RWPE1 (cell line): ENCODE data around the gene BRD3.

ENCODE experiments used
- CTCF ChIA-PET: fragments of 350-600 bp; sonication (Branson Sonifier 250); formaldehyde crosslinking; extraction: SDS; loops from one replicate; lab custom pipeline; 2021; lab: Yijun Ruan, JAX
- POLR2A ChIA-PET: fragments of 400-600 bp; formaldehyde crosslinking; extraction: SDS; loops from one replicate; lab custom pipeline; 2020; ENCODE audit warnings: antibody characterized with exemption; ENCODE audit not compliant: low non-redundant PET; lab: Yijun Ruan, JAX
- DNase-seq: peaks from one replicate; pipeline ENCODE4 v3.0.0; 2012; ENCODE audit warnings: low spot score
- H3K27ac ChIP-seq: fragments of 450-650 bp; 2 replicates; pipeline ENCODE4 v1.5.1; 2017
- CTCF ChIP-seq: fragments of 450-650 bp; conservative IDR thresholded peaks from 2 replicates; pipeline ENCODE4 v1.5.1; 2017; ENCODE audit warnings: low read depth, mild to moderate bottlenecking

Gene BRD3

GRCh38 chr9:134033516-134034214, 34.2 kb downstream of the BRD3 start:
- ChIA-PET POLR2A (no interaction called here), CTCF (interaction anchor here (0.6 kb wide), 1 partner anchor 251 kb away, joined by 8 read pairs; no protein-coding TSS in a partner anchor)
- no peak for DNase-seq
- peak overlapping the region; percentile 3 for H3K27ac ChIP-seq
- no peak for TF ChIP-seq CTCF

GRCh38 chr9:134032456-134033222, 35.2 kb downstream of the BRD3 start:
- TF ChIP-seq CTCF = no peak
- no peak overlapping the region for H3K27ac ChIP-seq
- ChIA-PET CTCF (interaction anchor here (0.6 to 0.8 kb wide), 3 partner anchors 29 to 250 kb away, joined by 3 to 8 read pairs (median 4); no protein-coding TSS in a partner anchor), POLR2A (no interaction called here)
- DNase-seq = no peak

- CTCF ChIA-PET = no interaction called here
- DNase-seq = no peak
- POLR2A ChIA-PET = no interaction called here
- no peak for TF ChIP-seq CTCF
- peak overlapping the region; percentile 20 for H3K27ac ChIP-seq
Observed at GRCh38 chr9:134031783-134032182, 36.0 kb downstream of the BRD3 start.

- POLR2A ChIA-PET = no interaction called here
- DNase-seq = no peak
- H3K27ac ChIP-seq = peak overlapping the region; percentile 6; the same call in 1 of the 2 replicates
- TF ChIP-seq CTCF = no peak
- CTCF ChIA-PET = no interaction called here
Observed at GRCh38 chr9:134030821-134031470, 36.9 kb downstream of the BRD3 start.

- no peak for TF ChIP-seq CTCF
- CTCF ChIA-PET = interaction anchor here (1.5 kb wide), 1 partner anchor 36 kb away, joined by 3 read pairs; no protein-coding TSS in a partner anchor
- H3K27ac ChIP-seq = peak overlapping the region; percentile 88
- DNase-seq = no peak
- POLR2A ChIA-PET = interaction anchor here (0.9 kb wide), 1 partner anchor 36 kb away, joined by 3 read pairs; no protein-coding TSS in a partner anchor
Observed at GRCh38 chr9:134029248-134030226, 38.3 kb downstream of the BRD3 start.
